WTC11 (cell line): ENCODE measurements around the gene HLF.

Experiments
- CTCF ChIP-seq: fragments of 200-600 bp; IDR thresholded peaks from 2 replicates; pipeline ENCODE4 v1.8.0; 2022; ENCODE audit warnings: antibody characterized with exemption
- NFE2L1 ChIP-seq: sonication (generic); formaldehyde crosslinking; IDR thresholded peaks from 2 replicates; pipeline ENCODE4 v1.8.1; 2023; ENCODE audit warnings: missing genetic modification reagents
- TEAD4 ChIP-seq: sonication (generic); formaldehyde crosslinking; IDR thresholded peaks from 2 replicates; pipeline ENCODE4 v1.8.0; 2022; ENCODE audit warnings: mild to moderate bottlenecking, missing genetic modification reagents
- USF1 ChIP-seq: sonication (generic); formaldehyde crosslinking; IDR thresholded peaks from 2 replicates; pipeline ENCODE4 v1.8.0; 2022; ENCODE audit warnings: mild to moderate bottlenecking, missing genetic modification reagents

GRCh38 chr17:55224746-55225145 is 40.0 kb upstream of the HLF start:
- TF ChIP-seq USF1 (CRISPR knock-in tag) = no peak
- no peak for TF ChIP-seq NFE2L1
- no peak for TF ChIP-seq TEAD4 (CRISPR knock-in tag)
- no peak for TF ChIP-seq CTCF
